GM12891 (cell line): ENCODE measurements around the gene PIK3C3.
"Not testable (repeated sequence)": the region's sequence is repeated elsewhere in the genome, so short reads cannot be mapped to it uniquely, and the experiment has no call there.

Experiments used
- DNase-seq: peaks from one replicate; pipeline ENCODE4 v3.0.0; 2011; ENCODE audit warnings: low spot score; ENCODE audit not compliant: insufficient read length
- FAIRE-seq: peaks from 2 replicates; lab custom pipeline; 2011; peaks lifted over from hg19 to GRCh38; lab: Jason Lieb, UNC
- PAX5 ChIP-seq: IDR thresholded peaks from 2 replicates; pipeline ENCODE4 v1.6.1; 2011; ENCODE audit warnings: low read length, moderate library complexity, mild to moderate bottlenecking; ENCODE audit not compliant: insufficient read depth, severe bottlenecking
- POLR2A ChIP-seq: IDR thresholded peaks from 2 replicates; pipeline ENCODE4 v1.6.1; 2011; ENCODE audit warnings: low read depth, low read length, control low read depth
- POLR2AphosphoS5 ChIP-seq: IDR thresholded peaks from 2 replicates; pipeline ENCODE4 v1.6.1; 2011; ENCODE audit warnings: low read depth, low read length, control low read depth
- POU2F2 ChIP-seq: IDR thresholded peaks from 2 replicates; pipeline ENCODE4 v1.6.1; 2011; ENCODE audit warnings: low read depth, mild to moderate bottlenecking, control low read depth, low read length, moderate library complexity
- SPI1 ChIP-seq: IDR thresholded peaks from 2 replicates; pipeline ENCODE4 v1.6.1; 2011; ENCODE audit warnings: low read depth, low read length, control low read depth
- TAF1 ChIP-seq: IDR thresholded peaks from 2 replicates; pipeline ENCODE4 v1.6.1; 2011; ENCODE audit warnings: low read depth, low read length, control low read depth

Gene PIK3C3

DNA sequence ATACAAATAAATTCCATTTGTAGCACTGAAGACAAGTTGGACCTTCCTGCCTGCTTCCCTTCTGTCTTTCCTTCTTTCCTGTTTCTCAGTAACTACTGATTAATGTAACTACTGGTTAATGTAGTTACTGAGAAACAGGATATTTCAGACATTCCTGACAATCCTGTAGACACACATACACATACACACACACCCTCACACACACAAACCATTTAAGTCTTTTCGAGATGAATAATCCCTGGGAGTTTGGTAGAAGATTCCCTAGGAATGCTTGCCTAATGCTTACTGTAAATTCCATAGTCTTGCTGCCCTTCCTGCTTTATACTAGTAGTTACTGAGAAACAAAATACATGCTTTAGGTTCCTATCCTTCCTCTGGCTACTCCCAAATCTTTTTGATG lies 83.9 kb downstream of the PIK3C3 start:
- TF ChIP-seq POLR2A (no peak), PAX5 (no peak), TAF1 (no peak), POLR2AphosphoS5 (no peak), POU2F2 (no peak), SPI1 (no peak)
- DNase-seq: no peak
- FAIRE-seq: no peak

- DNase-seq (no peak), FAIRE-seq (no peak)
- TF ChIP-seq TAF1 (no peak), PAX5 (no peak), SPI1 (no peak)
Measured at GRCh38 chr18:42039396-42039795, 84.4 kb downstream of the PIK3C3 start.

DNA sequence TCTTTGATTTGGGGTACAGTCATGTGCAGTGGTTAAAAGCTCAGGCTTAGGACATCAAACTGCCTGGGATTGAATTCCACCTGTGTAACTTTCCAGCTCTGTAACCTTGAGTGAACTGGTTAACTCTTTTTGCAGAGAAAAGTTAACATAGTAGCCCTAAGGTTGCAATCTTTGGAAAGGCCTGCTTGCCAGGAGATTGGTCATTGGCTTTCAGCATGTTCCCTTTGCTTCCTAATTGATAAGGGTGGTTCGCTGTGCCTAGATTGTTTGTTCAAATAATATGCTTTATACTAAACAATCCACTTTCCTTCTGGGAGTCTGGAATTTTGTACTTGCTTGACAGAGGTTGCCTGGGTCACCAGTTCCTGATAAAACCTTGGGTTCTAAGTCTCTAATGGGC lies 86.8 kb downstream of the PIK3C3 start:
- no peak for FAIRE-seq
- DNase-seq: no peak
- no peak for TF ChIP-seq POLR2A
- no peak for TF ChIP-seq PAX5
- TF ChIP-seq POLR2AphosphoS5: no peak
- no peak for TF ChIP-seq SPI1
- no peak for TF ChIP-seq TAF1
- no peak for TF ChIP-seq POU2F2

GRCh38 chr18:42045346-42045745 lies 90.3 kb downstream of the PIK3C3 start:
- FAIRE-seq (no peak), DNase-seq (no peak)

GRCh38 chr18:42047721-42048120 lies 92.7 kb downstream of the PIK3C3 start:
- FAIRE-seq: no peak
- DNase-seq: no peak
- TF ChIP-seq PAX5 (no peak), POLR2A (no peak), SPI1 (no peak), POLR2AphosphoS5 (no peak), POU2F2 (no peak), TAF1 (no peak)

More at GRCh38 chr18:42045346-42045745, 90.3 kb downstream of the PIK3C3 start:
- TF ChIP-seq POLR2A (no peak), TAF1 (no peak), POU2F2 (no peak), PAX5 (no peak), SPI1 (no peak), POLR2AphosphoS5 (no peak)

DNA sequence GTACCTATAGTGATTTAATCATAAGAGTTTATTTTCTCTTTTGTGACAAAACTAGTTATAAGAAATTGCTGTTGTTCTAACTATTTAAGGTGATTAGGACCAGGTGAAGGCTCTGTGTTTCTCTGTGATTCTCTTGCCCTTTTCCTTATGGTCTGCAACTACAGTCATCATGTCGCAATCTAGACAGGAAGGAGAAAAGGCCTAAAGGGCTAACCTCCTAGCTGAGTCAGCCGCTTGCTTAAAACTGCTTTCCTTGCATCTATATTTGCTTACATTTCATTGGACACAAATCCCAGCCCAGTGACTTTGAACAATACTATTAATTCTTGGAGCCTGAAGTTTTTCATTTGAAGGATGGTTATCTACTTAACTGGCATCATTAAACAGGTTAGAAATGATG lies 93.1 kb downstream of the PIK3C3 start:
- FAIRE-seq: no peak
- DNase-seq: no peak
- no peak for TF ChIP-seq PAX5
- TF ChIP-seq POU2F2: no peak
- TF ChIP-seq POLR2A: no peak
- no peak for TF ChIP-seq POLR2AphosphoS5
- TF ChIP-seq SPI1: no peak
- no peak for TF ChIP-seq TAF1

DNA sequence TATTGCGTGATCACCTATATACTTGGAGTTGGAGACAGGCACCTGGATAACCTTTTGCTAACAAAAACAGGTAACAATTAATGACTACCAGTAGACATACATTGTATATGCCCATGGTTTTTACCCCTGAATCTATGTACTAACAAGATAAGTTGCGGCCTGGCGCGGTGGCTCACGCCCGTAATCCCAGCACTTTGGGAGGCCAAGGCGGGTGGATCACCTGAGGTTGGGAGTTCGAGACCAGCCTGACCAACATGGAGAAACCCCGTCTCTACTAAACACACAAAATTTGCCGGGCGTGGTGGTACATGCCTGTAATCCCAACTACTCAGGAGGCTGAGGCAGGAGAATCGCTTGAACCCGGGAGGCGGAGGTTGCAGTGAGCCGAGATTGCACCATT lies 94.5 kb downstream of the PIK3C3 start:
- DNase-seq, FAIRE-seq: not testable (repeated sequence)

GRCh38 chr18:42051411-42051810 lies 96.4 kb downstream of the PIK3C3 start:
- DNase-seq: no peak
- no peak for FAIRE-seq
- no peak for TF ChIP-seq POU2F2
- no peak for TF ChIP-seq TAF1
- no peak for TF ChIP-seq SPI1
- TF ChIP-seq POLR2AphosphoS5: no peak
- TF ChIP-seq PAX5: no peak
- no peak for TF ChIP-seq POLR2A

DNA sequence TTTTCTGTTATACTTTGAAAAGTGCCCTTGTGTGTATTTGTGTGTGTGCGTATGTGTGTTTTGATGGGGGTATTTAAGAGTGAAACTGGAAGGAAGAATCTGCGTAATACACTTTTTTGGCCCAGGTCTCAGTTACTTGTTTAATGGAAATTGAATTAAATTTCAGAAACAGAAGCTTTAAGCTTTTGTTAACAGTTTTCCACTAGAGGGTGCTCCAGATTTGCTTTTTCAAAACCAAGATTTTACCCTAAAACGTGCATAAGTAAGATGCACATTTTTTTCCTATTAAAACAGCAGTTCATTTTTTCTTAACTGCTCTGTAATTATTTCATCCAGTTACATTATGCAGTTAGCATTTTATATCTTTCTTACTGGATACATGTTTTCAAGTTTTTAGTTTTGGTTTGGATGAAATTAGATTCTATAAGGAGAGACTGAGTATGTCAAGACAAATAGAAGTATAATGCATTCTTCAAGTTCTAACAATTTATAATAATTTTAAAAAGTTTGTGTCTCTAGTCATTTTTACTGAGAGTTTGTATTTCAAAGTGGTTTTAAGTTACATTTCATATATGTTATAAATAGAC lies 97.2 kb downstream of the PIK3C3 start:
- FAIRE-seq: no peak
- DNase-seq: no peak
- TF ChIP-seq POLR2A: no peak
- no peak for TF ChIP-seq SPI1
- TF ChIP-seq POLR2AphosphoS5: no peak
- no peak for TF ChIP-seq TAF1
- TF ChIP-seq POU2F2: no peak
- TF ChIP-seq PAX5: no peak

- DNase-seq: no peak
- peak; percentile 87 for FAIRE-seq
- TF ChIP-seq POLR2AphosphoS5 (no peak), PAX5 (no peak)
Measured at GRCh38 chr18:42053188-42053781, 98.3 kb downstream of the PIK3C3 start.

DNA sequence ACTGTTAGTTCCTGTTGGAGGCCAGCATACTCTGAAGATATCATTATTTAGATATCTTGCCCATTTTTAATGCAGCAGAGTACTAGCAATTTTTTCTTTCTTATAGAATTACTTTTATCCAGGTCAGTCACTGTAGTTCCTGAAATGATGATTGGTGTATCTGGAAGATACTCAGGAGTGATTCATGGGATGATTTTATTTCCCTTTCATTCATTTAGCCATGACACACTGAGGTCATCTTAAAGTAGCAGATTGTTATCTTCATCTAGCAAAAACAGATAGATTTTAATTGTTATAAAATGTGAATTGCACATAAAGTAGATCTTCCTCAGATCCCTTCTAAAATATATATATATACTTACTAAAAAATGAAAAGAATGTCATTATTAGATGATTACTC lies 109.1 kb downstream of the PIK3C3 start:
- no peak for DNase-seq
- no peak for TF ChIP-seq POLR2AphosphoS5
- TF ChIP-seq PAX5: no peak
- TF ChIP-seq TAF1: no peak
- no peak for TF ChIP-seq POLR2A
- no peak for TF ChIP-seq SPI1
- no peak for TF ChIP-seq POU2F2
- no peak for FAIRE-seq
